Measurements from ENCODE around the gene MAPKAP1.

MAPKAP1 gene

DNA sequence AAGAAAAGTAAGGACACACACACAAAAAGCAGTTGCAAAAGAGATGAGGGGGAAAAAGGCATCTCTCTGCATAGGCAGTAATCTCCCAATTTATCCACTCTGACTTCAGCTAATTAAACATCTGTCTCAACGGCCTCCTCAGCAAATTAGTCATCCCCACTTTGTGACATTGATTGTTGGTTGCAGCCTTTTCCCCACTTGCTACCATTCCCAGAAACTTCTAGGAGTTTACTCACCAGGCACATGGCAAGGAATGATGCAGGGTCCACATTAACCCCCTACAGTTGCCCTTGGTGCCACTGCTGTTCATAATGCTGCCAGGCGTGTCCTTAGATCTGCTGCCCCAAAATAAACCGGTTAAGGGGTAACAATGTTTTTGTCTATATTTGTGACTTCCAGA is 174.6 kb downstream of the MAPKAP1 start:
- TF ChIP-seq, protein P1, sequence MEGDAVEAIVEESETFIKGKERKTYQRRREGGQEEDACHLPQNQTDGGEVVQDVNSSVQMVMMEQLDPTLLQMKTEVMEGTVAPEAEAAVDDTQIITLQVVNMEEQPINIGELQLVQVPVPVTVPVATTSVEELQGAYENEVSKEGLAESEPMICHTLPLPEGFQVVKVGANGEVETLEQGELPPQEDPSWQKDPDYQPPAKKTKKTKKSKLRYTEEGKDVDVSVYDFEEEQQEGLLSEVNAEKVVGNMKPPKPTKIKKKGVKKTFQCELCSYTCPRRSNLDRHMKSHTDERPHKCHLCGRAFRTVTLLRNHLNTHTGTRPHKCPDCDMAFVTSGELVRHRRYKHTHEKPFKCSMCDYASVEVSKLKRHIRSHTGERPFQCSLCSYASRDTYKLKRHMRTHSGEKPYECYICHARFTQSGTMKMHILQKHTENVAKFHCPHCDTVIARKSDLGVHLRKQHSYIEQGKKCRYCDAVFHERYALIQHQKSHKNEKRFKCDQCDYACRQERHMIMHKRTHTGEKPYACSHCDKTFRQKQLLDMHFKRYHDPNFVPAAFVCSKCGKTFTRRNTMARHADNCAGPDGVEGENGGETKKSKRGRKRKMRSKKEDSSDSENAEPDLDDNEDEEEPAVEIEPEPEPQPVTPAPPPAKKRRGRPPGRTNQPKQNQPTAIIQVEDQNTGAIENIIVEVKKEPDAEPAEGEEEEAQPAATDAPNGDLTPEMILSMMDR (conservative IDR thresholded peaks at IDR 0.05) = no peak
- TF ChIP-seq ZFX (IDR thresholded peaks at IDR 0.05) = no peak
- H3K27ac ChIP-seq = no peak overlapping the region

DNA sequence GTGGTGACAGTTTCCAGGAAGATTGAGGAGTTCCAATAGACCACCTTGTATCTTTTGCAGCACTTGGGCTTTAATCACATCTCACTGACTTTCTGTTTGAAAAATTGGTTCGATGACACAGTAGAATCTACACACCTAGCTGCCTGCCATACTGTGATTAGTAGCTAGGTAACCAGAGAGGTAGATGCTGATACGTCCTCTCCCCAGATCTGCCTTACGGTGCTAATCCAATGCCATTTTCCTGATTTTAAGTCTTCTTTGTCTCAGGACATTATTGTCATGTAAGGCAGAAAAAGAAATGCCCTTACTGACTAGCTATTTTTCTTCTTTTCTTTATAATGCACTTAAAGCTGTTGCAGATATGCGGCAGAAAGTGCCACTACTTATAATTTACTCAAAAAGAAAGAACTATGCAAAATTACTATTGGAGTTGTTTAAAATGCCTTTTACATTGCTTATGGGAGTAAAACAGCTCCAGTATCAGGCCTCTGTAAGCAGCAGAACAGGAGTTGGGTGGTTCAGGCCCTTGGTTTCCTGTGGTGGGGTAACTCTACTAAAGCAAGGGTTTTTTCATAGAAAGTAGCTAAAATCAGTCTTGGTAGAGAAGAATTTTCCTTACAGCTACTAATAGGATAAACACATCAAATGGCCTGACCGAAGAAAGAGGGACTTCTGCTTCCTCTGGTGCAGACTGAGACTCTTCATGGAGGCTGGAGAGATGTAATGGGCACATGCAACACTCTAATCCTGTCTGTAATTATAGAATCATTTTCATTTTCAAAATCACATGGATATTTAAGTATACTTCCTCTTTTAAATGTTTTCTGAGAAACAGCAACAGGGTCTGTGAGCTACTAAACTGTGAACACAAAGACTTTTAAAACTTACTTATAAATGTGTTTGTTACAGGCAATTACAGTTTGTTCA is 177.2 kb downstream of the MAPKAP1 start:
- H3K27ac ChIP-seq = no peak overlapping the region
- TF ChIP-seq, protein P1 (conservative IDR thresholded peaks at IDR 0.05) = no peak
- no peak for TF ChIP-seq ZFX (IDR thresholded peaks at IDR 0.05)

DNA sequence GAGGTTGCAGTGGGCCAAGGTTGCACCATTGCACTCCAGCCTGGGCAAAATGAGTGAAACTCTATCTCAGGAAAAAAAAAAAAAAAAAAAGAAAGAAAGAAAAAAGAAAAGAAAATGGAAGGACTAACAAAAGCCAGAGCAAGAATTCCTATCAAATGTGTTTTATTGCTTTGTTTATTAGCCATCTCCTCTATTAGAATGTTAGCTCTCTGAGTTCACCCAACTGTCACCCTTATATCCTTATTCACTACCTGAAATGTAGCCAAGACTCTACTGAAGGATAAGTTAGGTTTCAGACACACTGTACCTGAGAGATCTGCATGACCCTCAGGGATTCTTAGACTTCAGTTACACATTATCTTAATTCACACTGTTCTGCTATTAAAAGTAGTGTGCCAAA is 177.9 kb downstream of the MAPKAP1 start:
- TF ChIP-seq, protein P1 (conservative IDR thresholded peaks at IDR 0.05) = no peak
- TF ChIP-seq ZFX (IDR thresholded peaks at IDR 0.05) = no peak

DNA sequence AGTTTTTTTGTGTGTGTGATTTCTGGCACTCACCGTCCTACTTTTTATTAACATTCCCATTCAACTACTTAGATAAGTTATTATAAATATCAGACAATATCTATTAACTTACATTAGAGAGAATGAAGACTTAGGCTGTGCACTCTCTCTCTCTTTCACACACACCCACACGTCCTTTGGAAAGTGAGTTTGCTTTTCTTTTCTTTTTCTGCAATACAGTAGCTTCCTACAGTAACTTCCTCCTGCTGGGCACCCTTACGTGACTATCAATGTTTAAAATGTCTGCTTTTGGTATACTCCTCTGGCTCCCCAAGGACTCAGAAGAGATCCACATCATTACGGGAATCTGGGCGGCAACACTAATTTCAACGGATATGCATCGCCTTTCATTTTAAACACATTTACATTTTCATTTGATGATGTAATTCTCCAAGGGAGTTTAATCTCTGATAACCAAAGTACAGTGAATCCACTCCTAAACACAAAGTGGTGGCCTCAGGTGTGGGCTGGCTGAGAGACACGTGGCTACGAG is 179.5 kb downstream of the MAPKAP1 start:
- TF ChIP-seq, protein P1 (conservative IDR thresholded peaks at IDR 0.05) = no peak
- TF ChIP-seq ZFX (IDR thresholded peaks at IDR 0.05) = no peak
- no peak overlapping the region for H3K27ac ChIP-seq

More for the DNA sequence above, 177.9 kb downstream of the MAPKAP1 start:
- peak overlapping the region; percentile 17; the same call in 1 of the 2 replicates for H3K27ac ChIP-seq

DNA sequence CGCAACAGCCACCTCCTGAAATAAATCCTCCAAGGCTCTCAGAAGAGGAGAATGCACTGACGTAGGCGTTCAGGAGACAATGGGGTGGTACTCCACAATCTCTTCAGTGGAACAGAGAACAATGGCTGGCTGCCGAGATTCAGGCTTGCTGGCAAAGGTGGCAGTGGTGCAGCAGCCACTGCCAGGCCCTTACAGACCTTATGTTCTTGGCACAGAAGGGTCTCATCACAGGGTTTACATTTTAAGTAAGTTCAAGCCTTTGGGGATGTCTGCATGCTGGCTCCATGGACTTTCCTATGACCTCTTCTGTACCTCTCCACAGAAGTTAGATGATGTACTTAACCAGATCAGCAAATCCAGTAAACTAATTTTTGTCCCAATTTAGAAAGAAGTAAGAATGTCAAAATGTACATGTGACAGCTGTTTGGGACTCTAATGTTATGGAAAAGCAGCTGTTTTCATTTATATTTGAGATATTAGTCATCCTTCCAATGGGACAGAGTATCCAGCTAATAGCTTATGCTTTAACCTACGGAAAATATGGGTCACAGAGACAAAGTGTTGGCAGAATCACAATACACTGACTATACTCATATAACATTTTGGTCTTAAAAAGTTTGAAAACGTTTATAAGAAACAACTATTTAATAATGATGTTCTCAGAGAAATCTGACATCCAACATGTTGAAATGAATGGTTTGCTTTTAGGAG is 180.9 kb downstream of the MAPKAP1 start:
- no peak overlapping the region for H3K27ac ChIP-seq
- no peak for TF ChIP-seq ZFX (IDR thresholded peaks at IDR 0.05)
- TF ChIP-seq, protein P1 (conservative IDR thresholded peaks at IDR 0.05) = no peak

DNA sequence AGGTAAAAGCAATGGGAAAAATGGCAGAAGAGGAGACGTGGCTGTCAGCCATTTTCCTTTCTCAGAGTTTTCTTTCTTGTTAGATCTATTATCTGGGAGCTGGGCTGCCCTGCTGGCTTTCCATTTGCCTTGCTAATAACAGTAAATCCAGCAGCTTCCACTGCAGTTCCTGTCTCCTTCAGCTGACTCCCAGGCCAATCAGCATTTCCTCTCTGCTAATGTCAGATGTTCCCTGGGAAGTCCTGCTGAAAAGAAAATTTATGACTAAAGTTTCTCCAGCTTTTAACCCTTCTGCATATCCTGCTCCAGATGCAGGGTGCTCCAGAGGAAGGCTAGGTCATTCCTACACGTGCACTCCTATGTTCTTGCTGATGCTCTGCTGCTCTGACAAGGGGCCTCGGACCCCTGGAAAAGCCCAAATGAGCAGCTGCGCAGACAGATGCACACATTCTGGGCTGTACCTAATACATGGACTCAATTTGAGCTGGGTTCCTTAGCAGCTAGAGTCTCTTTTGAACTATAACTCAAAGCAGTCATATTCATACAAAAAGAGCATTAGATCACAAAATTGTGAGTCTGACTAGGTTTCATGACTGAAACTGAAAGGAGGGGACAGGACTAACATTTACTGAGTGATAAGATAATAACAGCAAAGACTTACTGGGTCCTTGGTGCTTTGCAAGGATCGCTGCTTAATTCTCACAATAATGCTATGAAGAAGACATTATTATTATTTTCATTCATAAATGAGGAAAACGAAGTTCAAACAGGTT is 182.2 kb downstream of the MAPKAP1 start:
- no peak for TF ChIP-seq ZFX (IDR thresholded peaks at IDR 0.05)
- TF ChIP-seq, protein P1 (conservative IDR thresholded peaks at IDR 0.05) = no peak
- H3K27ac ChIP-seq = no peak overlapping the region

Data from C4-2B (cell line).